GM18499 (cell line): Measurements from ENCODE around the gene CBR1.

Experiments used
- ATAC-seq: cut with Tn5 transposase; IDR thresholded peaks from one replicate; pipeline ENCODE4 v1.9.1; 2021; ENCODE audit warnings: moderate number of reproducible peaks; ENCODE audit not compliant: insufficient read depth, unreplicated experiment

CBR1 gene

GRCh38 chr21:36109868-36110267 lies 40.0 kb downstream of the CBR1 start:
- no peak for ATAC-seq

GRCh38 chr21:36111238-36111637 lies 41.4 kb downstream of the CBR1 start:
- ATAC-seq = no peak

GRCh38 chr21:36113647-36114428 lies 44.0 kb downstream of the CBR1 start:
- ATAC-seq = no peak

GRCh38 chr21:36115138-36115730 lies 45.4 kb downstream of the CBR1 start:
- ATAC-seq = no peak

DNA sequence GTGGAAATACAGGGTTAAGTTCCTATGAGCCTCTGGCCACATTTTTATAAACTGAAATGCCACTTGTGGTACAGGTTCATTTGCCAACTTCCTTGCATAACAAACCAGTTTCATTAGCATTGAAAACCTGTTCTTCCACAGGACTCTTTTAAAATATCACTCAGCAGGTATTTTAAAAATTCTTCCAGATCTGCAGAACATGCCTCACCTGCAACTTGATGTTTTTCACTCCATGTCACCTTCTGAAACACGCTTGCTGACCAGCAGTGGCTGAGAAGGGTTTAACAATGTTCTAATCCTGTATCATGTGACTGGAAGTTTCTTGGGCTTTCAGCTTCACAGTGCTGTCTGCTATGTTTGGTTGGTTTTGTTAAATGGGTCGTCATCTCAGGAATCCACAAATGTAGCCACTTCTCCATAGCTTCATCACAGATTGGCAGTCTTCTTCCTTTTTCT lies 47.5 kb downstream of the CBR1 start:
- no peak for ATAC-seq

- ATAC-seq = no peak
Measured at GRCh38 chr21:36120304-36120888, 50.6 kb downstream of the CBR1 start.
